H1 (cell line): ENCODE measurements around the gene CPA3. TPM values are rescaled to one million over a fixed set of nuclear protein-coding genes. Genes with fewer than 3 reads are reported as not detected.

ENCODE experiments used
- BCL11A ChIP-seq, 2 experiments: IDR thresholded peaks; one replicate each; pipeline ENCODE4 v1.6.1; 2011; ENCODE audit warnings: low read depth in 2 of 2, low read length in 2 of 2, mild to moderate bottlenecking in 2 of 2
- CHD2 ChIP-seq: IDR thresholded peaks from 2 replicates; pipeline ENCODE4 v1.6.1; 2012; ENCODE audit warnings: low read length, improper control_type of control experiment
- HDAC6 ChIP-seq: IDR thresholded peaks from one replicate; pipeline ENCODE4 v1.7.1; 2012; ENCODE audit warnings: low read depth, mild to moderate bottlenecking, inconsistent platforms, low read length, moderate library complexity
- KDM4A ChIP-seq: IDR thresholded peaks from one replicate; pipeline ENCODE4 v1.7.1; 2012; ENCODE audit warnings: low read depth, mild to moderate bottlenecking, moderate library complexity, low read length, inconsistent platforms; ENCODE audit not compliant: severe bottlenecking
- SIN3A ChIP-seq, 2 experiments: IDR thresholded peaks in 1 of 2; conservative IDR thresholded peaks in 1 of 2; 2 replicates each; pipeline ENCODE4 v1.6.1; 2011 to 2012; ENCODE audit warnings: low read length in 2 of 2, improper control_type of control experiment in 1 of 2, low read depth in 1 of 2, mild to moderate bottlenecking in 1 of 2
- TBP ChIP-seq: IDR thresholded peaks from 2 replicates; pipeline ENCODE4 v1.6.1; 2011; ENCODE audit warnings: low read depth, low read length, improper control_type of control experiment
- polyA plus RNA-seq, 7 experiments: library from polyadenylated mRNA; depleted of rRNA in 3 of 7; stranded (reverse) in 5 of 7; unstranded in 2 of 7; fragments of >200 nt in 5 of 7; fragments of 200-250 nt in 2 of 7; gene quantifications; 1 replicate in 5 of 7; 2 replicates in 1 of 7; 4 replicates in 1 of 7; pipeline versions ENCODE4 v1.2.1 to v1.2.3, GENCODE V29; 2011 to 2013; ENCODE audit warnings: missing spikeins in 2 of 7, mixed read lengths in 2 of 7
- total RNA-seq: library from RNA; stranded (reverse); fragmentation: NEBNext Ultra II Directional; extraction: Animal tissue kit (Norgen Biotek cat#: 25700); gene quantifications from 2 replicates; pipeline ENCODE4 v1.2.1, GENCODE V29; 2021
- TF ChIP-seq, protein P1 (sequence below): fragments of 300-600 bp; sonication (generic); IDR thresholded peaks from 2 replicates; pipeline ENCODE4 v1.7.1; 2012; ENCODE audit warnings: low read length, moderate library complexity, mild to moderate bottlenecking, inconsistent platforms; ENCODE audit not compliant: insufficient replicate concordance

Gene CPA3
- total and polyA plus RNA-seq, 2 of the 8 experiments (the other 6 are each of a cell fraction or from before 2014, with no cell fraction given), result not detected

DNA sequence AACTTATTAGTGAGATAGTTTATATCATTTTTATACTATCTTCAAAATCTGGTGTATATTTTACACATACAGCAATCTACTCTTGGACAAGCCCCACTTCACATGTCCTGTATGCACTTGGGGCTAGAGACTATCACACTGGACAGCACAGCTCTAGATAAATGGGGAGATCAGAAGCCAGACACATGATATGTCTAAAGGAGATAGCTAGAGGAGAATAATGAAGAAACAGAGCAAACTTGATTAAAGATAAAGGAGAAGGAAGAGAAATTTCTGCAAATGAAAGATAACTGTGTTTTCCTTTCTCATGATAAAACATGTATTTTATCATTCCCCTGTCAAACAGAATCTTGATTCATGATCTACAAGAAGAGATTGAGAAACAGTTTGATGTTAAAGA is 13.0 kb downstream of the CPA3 start (continued):
- TF ChIP-seq, protein P1, sequence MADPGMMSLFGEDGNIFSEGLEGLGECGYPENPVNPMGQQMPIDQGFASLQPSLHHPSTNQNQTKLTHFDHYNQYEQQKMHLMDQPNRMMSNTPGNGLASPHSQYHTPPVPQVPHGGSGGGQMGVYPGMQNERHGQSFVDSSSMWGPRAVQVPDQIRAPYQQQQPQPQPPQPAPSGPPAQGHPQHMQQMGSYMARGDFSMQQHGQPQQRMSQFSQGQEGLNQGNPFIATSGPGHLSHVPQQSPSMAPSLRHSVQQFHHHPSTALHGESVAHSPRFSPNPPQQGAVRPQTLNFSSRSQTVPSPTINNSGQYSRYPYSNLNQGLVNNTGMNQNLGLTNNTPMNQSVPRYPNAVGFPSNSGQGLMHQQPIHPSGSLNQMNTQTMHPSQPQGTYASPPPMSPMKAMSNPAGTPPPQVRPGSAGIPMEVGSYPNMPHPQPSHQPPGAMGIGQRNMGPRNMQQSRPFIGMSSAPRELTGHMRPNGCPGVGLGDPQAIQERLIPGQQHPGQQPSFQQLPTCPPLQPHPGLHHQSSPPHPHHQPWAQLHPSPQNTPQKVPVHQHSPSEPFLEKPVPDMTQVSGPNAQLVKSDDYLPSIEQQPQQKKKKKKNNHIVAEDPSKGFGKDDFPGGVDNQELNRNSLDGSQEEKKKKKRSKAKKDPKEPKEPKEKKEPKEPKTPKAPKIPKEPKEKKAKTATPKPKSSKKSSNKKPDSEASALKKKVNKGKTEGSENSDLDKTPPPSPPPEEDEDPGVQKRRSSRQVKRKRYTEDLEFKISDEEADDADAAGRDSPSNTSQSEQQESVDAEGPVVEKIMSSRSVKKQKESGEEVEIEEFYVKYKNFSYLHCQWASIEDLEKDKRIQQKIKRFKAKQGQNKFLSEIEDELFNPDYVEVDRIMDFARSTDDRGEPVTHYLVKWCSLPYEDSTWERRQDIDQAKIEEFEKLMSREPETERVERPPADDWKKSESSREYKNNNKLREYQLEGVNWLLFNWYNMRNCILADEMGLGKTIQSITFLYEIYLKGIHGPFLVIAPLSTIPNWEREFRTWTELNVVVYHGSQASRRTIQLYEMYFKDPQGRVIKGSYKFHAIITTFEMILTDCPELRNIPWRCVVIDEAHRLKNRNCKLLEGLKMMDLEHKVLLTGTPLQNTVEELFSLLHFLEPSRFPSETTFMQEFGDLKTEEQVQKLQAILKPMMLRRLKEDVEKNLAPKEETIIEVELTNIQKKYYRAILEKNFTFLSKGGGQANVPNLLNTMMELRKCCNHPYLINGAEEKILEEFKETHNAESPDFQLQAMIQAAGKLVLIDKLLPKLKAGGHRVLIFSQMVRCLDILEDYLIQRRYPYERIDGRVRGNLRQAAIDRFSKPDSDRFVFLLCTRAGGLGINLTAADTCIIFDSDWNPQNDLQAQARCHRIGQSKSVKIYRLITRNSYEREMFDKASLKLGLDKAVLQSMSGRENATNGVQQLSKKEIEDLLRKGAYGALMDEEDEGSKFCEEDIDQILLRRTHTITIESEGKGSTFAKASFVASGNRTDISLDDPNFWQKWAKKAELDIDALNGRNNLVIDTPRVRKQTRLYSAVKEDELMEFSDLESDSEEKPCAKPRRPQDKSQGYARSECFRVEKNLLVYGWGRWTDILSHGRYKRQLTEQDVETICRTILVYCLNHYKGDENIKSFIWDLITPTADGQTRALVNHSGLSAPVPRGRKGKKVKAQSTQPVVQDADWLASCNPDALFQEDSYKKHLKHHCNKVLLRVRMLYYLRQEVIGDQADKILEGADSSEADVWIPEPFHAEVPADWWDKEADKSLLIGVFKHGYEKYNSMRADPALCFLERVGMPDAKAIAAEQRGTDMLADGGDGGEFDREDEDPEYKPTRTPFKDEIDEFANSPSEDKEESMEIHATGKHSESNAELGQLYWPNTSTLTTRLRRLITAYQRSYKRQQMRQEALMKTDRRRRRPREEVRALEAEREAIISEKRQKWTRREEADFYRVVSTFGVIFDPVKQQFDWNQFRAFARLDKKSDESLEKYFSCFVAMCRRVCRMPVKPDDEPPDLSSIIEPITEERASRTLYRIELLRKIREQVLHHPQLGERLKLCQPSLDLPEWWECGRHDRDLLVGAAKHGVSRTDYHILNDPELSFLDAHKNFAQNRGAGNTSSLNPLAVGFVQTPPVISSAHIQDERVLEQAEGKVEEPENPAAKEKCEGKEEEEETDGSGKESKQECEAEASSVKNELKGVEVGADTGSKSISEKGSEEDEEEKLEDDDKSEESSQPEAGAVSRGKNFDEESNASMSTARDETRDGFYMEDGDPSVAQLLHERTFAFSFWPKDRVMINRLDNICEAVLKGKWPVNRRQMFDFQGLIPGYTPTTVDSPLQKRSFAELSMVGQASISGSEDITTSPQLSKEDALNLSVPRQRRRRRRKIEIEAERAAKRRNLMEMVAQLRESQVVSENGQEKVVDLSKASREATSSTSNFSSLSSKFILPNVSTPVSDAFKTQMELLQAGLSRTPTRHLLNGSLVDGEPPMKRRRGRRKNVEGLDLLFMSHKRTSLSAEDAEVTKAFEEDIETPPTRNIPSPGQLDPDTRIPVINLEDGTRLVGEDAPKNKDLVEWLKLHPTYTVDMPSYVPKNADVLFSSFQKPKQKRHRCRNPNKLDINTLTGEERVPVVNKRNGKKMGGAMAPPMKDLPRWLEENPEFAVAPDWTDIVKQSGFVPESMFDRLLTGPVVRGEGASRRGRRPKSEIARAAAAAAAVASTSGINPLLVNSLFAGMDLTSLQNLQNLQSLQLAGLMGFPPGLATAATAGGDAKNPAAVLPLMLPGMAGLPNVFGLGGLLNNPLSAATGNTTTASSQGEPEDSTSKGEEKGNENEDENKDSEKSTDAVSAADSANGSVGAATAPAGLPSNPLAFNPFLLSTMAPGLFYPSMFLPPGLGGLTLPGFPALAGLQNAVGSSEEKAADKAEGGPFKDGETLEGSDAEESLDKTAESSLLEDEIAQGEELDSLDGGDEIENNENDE, result no peak
- no peak for TF ChIP-seq HDAC6
- no peak for TF ChIP-seq SIN3A (conservative IDR thresholded peaks at IDR 0.05 in 1 of 2, IDR thresholded peaks at IDR 0.05 in 1 of 2; ENCODE audit: low read depth in 1 of 2, low read length in 2 of 2)
- no peak for TF ChIP-seq TBP
- no peak for TF ChIP-seq BCL11A (IDR thresholded peaks at IDR 0.05; ENCODE audit: low read depth in 2 of 2, low read length in 2 of 2)
- TF ChIP-seq KDM4A, result no peak
- TF ChIP-seq CHD2, result no peak
